PFSK-1 (cell line): Measurements from ENCODE around the gene RAB6A.

ENCODE experiments used
- FOXP2 ChIP-seq: optimal IDR thresholded peaks from 2 replicates; pipeline ENCODE3; 2011; ENCODE audit warnings: borderline replicate concordance, control low read depth, inconsistent platforms; ENCODE audit not compliant: insufficient read depth; ENCODE audit errors: extremely low read length, extremely low read depth
- POLR2AphosphoS5 ChIP-seq: IDR thresholded peaks from 2 replicates; pipeline ENCODE4 v1.6.1; 2012; ENCODE audit warnings: low read depth, mild to moderate bottlenecking, control low read depth, low read length, moderate library complexity
- REST ChIP-seq, 2 experiments: IDR thresholded peaks; 2 replicates each; pipeline versions ENCODE4 v1.6.1 to v1.8.0; 2011 to 2012; ENCODE audit warnings: low read depth in 2 of 2, low read length in 2 of 2, control low read depth in 1 of 2, inconsistent platforms in 1 of 2, mild to moderate bottlenecking in 1 of 2, moderate library complexity in 1 of 2; ENCODE audit not compliant: insufficient read depth in 1 of 2
- SIN3A ChIP-seq: IDR thresholded peaks from 2 replicates; pipeline ENCODE4 v1.6.1; 2012; ENCODE audit warnings: mild to moderate bottlenecking, low read length, moderate library complexity, borderline replicate concordance; ENCODE audit not compliant: insufficient read depth
- TAF1 ChIP-seq: IDR thresholded peaks from 2 replicates; pipeline ENCODE4 v1.6.1; 2012; ENCODE audit warnings: low read length, control low read depth, borderline replicate concordance; ENCODE audit not compliant: insufficient read depth

RAB6A gene

DNA sequence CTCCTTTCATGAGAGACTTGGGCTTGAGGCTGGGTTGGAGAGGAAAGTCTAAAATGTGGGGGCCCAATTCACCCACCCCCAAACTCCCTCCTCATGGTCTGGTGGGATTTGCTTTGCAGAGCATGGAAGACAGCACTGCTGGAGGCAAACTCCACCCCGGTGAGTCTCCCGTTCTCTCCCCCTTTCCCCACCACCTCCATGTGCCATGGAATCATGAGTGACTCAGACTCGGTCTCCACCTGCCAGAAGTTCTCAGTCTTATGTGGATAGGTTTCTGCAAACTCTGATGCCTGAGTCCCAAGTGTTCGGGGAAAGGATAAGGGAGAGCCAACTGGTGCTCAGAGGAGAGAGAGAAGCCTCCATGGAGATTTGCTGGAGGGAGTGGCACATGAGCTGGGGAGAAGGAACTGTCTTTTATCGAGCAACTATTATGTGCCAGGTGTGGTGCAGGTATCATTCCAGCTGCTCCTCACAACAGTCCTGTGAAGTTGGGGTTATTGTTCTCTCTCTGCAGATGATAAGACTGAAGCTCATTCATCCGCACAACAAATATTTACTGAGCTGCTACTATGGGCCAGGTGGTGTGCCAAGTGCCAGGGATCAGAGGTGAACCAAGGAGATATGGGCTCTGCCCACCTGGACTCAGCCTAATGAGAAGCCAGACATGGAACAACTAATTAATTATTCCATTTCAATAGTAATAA, 107.9 kb downstream of the RAB6A start:
- TF ChIP-seq FOXP2, result no peak

DNA sequence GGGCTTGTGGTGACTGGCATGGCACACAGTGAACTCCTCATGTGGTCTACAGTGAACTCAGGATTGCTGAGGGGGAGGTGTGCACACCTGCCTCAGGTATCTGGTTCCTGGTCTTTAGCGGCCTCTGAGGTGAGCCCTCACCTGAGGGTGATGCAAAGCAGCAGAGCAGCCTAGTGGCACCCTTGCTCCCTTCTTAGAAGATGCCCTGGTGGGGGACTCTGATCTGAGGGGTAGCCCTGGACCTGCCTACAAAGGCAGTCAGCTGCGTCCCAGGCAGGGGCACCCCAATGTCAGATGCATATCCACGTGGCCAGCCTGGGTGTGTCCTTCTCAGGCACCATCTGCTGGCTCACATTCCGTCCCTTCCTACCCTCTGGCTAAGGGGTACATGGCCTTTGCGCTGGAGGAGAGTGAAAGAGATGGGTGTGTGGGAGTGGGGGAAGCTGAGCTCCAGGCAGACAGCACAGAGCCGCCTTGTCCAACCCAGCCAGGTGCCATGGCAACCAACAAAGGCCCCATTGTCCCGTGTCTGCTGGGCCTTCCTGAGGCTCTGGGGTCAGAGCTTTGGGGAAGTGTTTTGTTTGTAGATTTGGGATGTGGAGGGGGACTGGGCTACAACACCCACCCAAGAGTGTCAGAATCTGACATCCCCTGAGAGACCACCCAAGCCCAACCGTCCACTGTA, 108.7 kb downstream of the RAB6A start:
- TF ChIP-seq POLR2AphosphoS5 (no peak), SIN3A (no peak), FOXP2 (no peak), REST (IDR thresholded peaks at IDR 0.05; ENCODE audit: insufficient read depth in 1 of 2, low read depth in 2 of 2, low read length in 2 of 2) (no peak), TAF1 (no peak)

DNA sequence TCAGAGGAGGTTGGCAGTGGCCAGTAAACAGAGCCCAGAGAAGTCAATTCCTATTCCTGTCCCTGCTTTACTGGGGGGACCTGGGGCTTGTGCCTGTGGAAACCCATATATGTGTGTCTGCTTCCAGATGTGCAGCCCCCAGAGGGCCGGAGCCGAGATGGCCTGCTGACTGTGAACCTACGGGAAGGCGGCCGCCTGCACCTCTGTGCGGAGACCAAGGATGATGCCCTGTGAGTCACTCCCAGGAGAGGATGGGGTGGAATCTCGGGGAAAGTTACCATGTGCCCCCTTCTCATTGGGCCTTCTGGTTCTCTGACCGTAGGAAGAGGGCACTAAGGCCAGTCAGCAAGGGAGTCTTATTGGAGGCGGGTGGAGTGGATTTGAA, 109.2 kb downstream of the RAB6A start:
- TF ChIP-seq POLR2AphosphoS5, result no peak
- no peak for TF ChIP-seq REST (IDR thresholded peaks at IDR 0.05; ENCODE audit: insufficient read depth in 1 of 2, low read depth in 2 of 2, low read length in 2 of 2)
- no peak for TF ChIP-seq FOXP2
- no peak for TF ChIP-seq TAF1
- no peak for TF ChIP-seq SIN3A

GRCh38 chr11:73651252-73651651, 109.6 kb downstream of the RAB6A start:
- no peak for TF ChIP-seq TAF1
- no peak for TF ChIP-seq SIN3A
- no peak for TF ChIP-seq FOXP2
- no peak for TF ChIP-seq REST (IDR thresholded peaks at IDR 0.05; ENCODE audit: insufficient read depth in 1 of 2, low read depth in 2 of 2, low read length in 2 of 2)
- TF ChIP-seq POLR2AphosphoS5, result no peak

DNA sequence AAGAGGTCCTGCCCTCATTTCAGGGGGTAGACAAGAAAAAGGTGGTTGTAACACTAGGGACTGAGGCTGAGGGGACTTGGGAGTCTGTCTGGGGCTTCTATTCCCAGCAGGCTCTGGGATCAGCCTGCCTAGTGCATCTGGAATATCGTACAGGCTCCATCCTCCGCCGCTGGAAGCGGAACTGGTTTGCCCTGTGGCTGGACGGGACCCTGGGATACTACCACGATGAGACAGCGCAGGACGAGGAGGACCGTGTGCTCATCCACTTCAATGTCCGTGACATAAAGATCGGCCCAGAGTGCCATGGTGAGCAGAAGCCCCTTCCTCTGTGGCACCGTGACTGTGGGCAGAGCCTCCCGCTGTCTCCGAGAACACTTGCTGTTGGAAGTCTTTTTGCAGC, 110.5 kb downstream of the RAB6A start:
- TF ChIP-seq POLR2AphosphoS5 (no peak), SIN3A (no peak), REST (IDR thresholded peaks at IDR 0.05; ENCODE audit: insufficient read depth in 1 of 2, low read depth in 2 of 2, low read length in 2 of 2) (no peak), FOXP2 (no peak), TAF1 (no peak)
